Stimulated activated memory B cell treated with anti-CD40 and anti-IgM and Interleukin-4, amounts not matched to agents 10 μg/mL and 1 μg/mL and 100 μg/mL, for 72 hours (primary cell): ENCODE results near the gene IFIT3.
A peak's percentile ranks its signal among the peaks of the same experiment; 100 is the strongest.
"Not testable (repeated sequence)": the region's sequence is repeated elsewhere in the genome, so short reads cannot be mapped to it uniquely, and the experiment has no call there.

Experiments
- ATAC-seq: fragments of 150-1000 bp; cut with Tn5 transposase; 2 replicates; pipeline ENCODE4 v1.10.0; 2021
- H3K27ac Mint-ChIP-seq: one replicate; pipeline ENCODE4 v1.8.0; 2022; ENCODE audit warnings: mild to moderate bottlenecking, mixed read lengths
- H3K27me3 Mint-ChIP-seq: one replicate; pipeline ENCODE4 v1.8.0; 2022; ENCODE audit warnings: mixed read lengths
- H3K36me3 Mint-ChIP-seq: one replicate; pipeline ENCODE4 v1.8.0; 2022; ENCODE audit warnings: mixed read lengths
- H3K4me1 Mint-ChIP-seq: one replicate; pipeline ENCODE4 v1.8.0; 2022; ENCODE audit warnings: mixed read lengths
- H3K4me3 Mint-ChIP-seq: one replicate; pipeline ENCODE4 v1.8.0; 2022; ENCODE audit warnings: mild to moderate bottlenecking, moderate library complexity, mixed read lengths
- H3K9me3 Mint-ChIP-seq: one replicate; pipeline ENCODE4 v1.8.0; 2022; ENCODE audit warnings: mixed read lengths

IFIT3 gene

GRCh38 chr10:89327803-89328441, at the start of gene IFIT3:
Gene IFIT3 (plus strand): TSS chr10:89327997. CDS start chr10:89328074, 77 bp downstream.
- Mint-ChIP-seq H3K27ac (peak within 1 kb of the TSS; percentile 71), H3K9me3 (no peaks in the 10 kb centered on the region), H3K4me3 (peak within 1 kb of the TSS; percentile 78), H3K27me3 (no peaks in the 10 kb centered on the region), H3K4me1 (peaks cover 45% of the 10 kb centered on the region), H3K36me3 (no peaks in the 10 kb centered on the region)
- peak; percentile 57 for ATAC-seq

- Mint-ChIP-seq H3K4me1 (no peaks in the 10 kb centered on the region), H3K9me3 (no peaks in the 10 kb centered on the region), H3K36me3 (no peaks in the 10 kb centered on the region), H3K27me3 (no peaks in the 10 kb centered on the region), H3K4me3 (no peak overlapping the region), H3K27ac (no peak overlapping the region)
- no peak for ATAC-seq
Observed at GRCh38 chr10:89278034-89278535, 49.7 kb upstream of the IFIT3 start.

GRCh38 chr10:89278900-89279392, 48.9 kb upstream of the IFIT3 start:
- no peaks in the 10 kb centered on the region for H3K9me3 Mint-ChIP-seq
- no peak overlapping the region for H3K27ac Mint-ChIP-seq
- H3K27me3 Mint-ChIP-seq: no peaks in the 10 kb centered on the region
- H3K4me1 Mint-ChIP-seq: no peaks in the 10 kb centered on the region
- no peak for ATAC-seq
- no peaks in the 10 kb centered on the region for H3K36me3 Mint-ChIP-seq
- no peak overlapping the region for H3K4me3 Mint-ChIP-seq

DNA sequence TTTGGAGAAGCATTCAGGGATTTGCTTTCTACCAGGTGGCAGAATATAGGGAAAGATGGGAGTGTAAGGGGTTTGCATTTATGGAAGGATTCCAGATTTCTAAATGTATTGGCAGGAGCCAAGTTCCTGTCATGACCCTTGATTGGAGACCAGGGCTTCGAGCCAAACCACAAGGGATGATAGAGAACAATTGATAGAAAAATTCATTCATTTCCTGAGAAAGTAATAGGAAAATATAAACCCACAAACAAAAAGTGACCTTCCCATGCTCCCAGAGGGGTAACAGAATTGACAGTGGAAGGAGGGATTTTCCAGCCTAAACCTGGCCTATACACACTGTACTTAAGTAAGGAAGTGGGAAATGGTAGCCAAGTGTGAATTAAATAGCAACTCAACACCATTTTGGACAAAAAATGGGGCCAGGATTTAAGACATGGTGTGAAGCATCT, 48.4 kb upstream of the IFIT3 start:
- Mint-ChIP-seq H3K4me1 (no peaks in the 10 kb centered on the region), H3K9me3 (no peaks in the 10 kb centered on the region), H3K27me3 (no peaks in the 10 kb centered on the region), H3K4me3 (no peak overlapping the region), H3K36me3 (no peaks in the 10 kb centered on the region), H3K27ac (no peak overlapping the region)
- ATAC-seq: no peak

GRCh38 chr10:89280508-89280907, 47.3 kb upstream of the IFIT3 start:
- H3K36me3 Mint-ChIP-seq: no peaks in the 10 kb centered on the region
- H3K4me3 Mint-ChIP-seq: no peak overlapping the region
- H3K27me3 Mint-ChIP-seq: no peaks in the 10 kb centered on the region
- no peaks in the 10 kb centered on the region for H3K4me1 Mint-ChIP-seq
- no peaks in the 10 kb centered on the region for H3K9me3 Mint-ChIP-seq
- ATAC-seq: no peak
- no peak overlapping the region for H3K27ac Mint-ChIP-seq

GRCh38 chr10:89281606-89282395, 46.0 kb upstream of the IFIT3 start:
- Mint-ChIP-seq H3K36me3 (no peaks in the 10 kb centered on the region), H3K4me1 (no peaks in the 10 kb centered on the region), H3K9me3 (no peaks in the 10 kb centered on the region), H3K4me3 (no peak overlapping the region), H3K27ac (no peak overlapping the region), H3K27me3 (no peaks in the 10 kb centered on the region)
- ATAC-seq: no peak

DNA sequence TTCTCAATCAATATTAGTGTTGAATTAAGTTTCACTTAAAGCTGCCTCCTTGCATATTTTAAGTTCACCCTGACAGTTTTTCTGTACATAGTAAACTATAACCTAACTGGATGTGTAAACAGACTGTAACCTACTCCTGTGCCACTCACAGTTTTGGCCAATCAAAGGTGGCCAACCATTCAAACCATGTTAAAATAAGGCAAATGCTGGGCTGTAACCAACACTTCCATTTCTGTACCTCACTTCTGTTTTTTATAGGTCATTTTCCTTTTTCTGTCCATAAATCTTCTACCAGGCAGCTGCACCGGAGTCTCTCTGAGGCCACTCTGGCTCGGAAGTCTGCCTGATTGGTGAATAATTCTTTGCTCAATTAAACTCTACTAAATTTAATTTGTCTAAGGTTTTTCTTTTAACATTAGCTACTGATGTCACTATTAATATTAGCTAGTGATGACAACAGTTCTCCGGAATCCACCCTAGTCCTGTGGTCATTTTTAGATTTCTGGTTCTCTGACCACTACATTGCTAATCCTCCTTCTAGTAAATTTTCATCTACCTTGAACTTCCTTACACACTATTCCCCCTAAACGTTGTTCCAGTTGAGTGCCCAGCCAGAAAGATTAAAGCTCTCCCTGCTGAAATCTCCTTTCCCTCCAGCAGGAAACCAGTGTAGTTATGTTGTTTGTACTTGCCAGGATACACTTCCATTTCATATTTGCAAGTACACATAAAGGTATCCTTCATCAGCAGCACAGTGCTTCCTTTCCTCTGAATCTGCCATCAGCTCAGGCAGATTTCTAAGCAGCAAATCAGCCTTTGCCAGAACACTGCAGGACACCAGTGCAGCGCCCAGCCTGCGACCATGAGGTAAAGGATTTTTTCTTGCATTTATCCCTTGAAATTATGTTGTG, 44.5 kb upstream of the IFIT3 start:
- Mint-ChIP-seq H3K4me3 (no peak overlapping the region), H3K27ac (no peak overlapping the region), H3K36me3 (no peaks in the 10 kb centered on the region), H3K4me1 (no peaks in the 10 kb centered on the region), H3K9me3 (no peaks in the 10 kb centered on the region), H3K27me3 (no peaks in the 10 kb centered on the region)
- no peak for ATAC-seq

- no peak overlapping the region for H3K27ac Mint-ChIP-seq
- H3K27me3 Mint-ChIP-seq: no peaks in the 10 kb centered on the region
- H3K36me3 Mint-ChIP-seq: no peaks in the 10 kb centered on the region
- ATAC-seq: no peak
- H3K4me3 Mint-ChIP-seq: no peak overlapping the region
- no peaks in the 10 kb centered on the region for H3K9me3 Mint-ChIP-seq
- no peaks in the 10 kb centered on the region for H3K4me1 Mint-ChIP-seq
Observed at GRCh38 chr10:89283936-89284475, 43.8 kb upstream of the IFIT3 start.

DNA sequence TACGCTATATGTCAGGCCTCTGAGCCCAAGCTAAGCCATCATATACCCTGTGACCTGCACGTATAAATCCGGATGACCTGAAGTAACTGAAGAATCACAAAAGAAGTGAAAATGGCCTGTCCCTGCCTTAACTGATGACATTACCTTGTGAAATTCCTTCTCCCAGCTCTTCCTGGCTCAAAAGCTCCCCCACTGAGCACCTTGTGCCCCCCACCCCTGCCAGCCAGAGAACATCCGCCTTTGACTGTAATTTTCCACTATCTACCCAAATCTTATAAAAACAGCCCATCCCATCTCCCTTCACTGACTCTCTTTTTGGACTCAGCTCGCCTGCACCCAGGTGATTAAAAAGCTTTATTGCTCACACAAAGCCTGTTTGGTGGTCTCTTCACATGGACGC, 43.1 kb upstream of the IFIT3 start:
- not testable (repeated sequence) for H3K4me3 Mint-ChIP-seq, H3K27ac Mint-ChIP-seq, H3K9me3 Mint-ChIP-seq, H3K27me3 Mint-ChIP-seq, ATAC-seq, H3K36me3 Mint-ChIP-seq, H3K4me1 Mint-ChIP-seq

GRCh38 chr10:89285303-89285702, 42.5 kb upstream of the IFIT3 start:
- H3K36me3 Mint-ChIP-seq, H3K9me3 Mint-ChIP-seq, ATAC-seq, H3K27ac Mint-ChIP-seq, H3K27me3 Mint-ChIP-seq, H3K4me3 Mint-ChIP-seq, H3K4me1 Mint-ChIP-seq: not testable (repeated sequence)

GRCh38 chr10:89294721-89295239, 33.0 kb upstream of the IFIT3 start:
- Mint-ChIP-seq H3K4me1 (peaks cover 21% of the 10 kb centered on the region), H3K9me3 (peaks cover 2% of the 10 kb centered on the region), H3K27me3 (no peaks in the 10 kb centered on the region), H3K36me3 (no peaks in the 10 kb centered on the region), H3K27ac (peak overlapping the region; percentile 23), H3K4me3 (no peak overlapping the region)
- ATAC-seq: no peak

GRCh38 chr10:89295597-89295996, 32.2 kb upstream of the IFIT3 start:
- H3K27me3 Mint-ChIP-seq: no peaks in the 10 kb centered on the region
- H3K27ac Mint-ChIP-seq: peak overlapping the region; percentile 83
- H3K4me3 Mint-ChIP-seq: no peak overlapping the region
- peaks cover 2% of the 10 kb centered on the region for H3K9me3 Mint-ChIP-seq
- ATAC-seq: no peak
- H3K4me1 Mint-ChIP-seq: peaks cover 21% of the 10 kb centered on the region
- no peaks in the 10 kb centered on the region for H3K36me3 Mint-ChIP-seq

DNA sequence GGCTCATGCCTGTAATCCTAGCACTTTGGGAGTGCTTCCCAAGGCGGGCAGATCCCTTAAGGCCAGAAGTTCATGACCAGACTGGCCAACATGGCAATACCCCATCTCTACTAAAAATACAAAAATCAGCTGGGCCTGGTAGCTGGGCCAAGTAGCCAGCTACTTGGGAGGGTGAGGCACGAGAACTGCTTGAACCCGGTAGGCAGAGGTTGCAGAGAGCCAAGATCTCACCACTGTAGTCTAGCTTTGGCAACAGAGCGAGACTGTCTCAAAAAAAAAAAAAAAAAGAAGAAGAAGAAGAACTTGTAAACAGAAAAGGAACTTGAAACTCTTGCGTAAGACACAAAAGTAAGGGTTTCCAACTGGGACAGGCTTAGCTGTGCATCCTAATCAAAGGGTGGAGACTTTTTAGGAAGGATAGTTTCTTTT, 31.6 kb upstream of the IFIT3 start:
- Mint-ChIP-seq H3K4me3 (peak overlapping the region; percentile 32), H3K27me3 (no peaks in the 10 kb centered on the region), H3K36me3 (no peaks in the 10 kb centered on the region), H3K27ac (peak overlapping the region; percentile 83), H3K9me3 (peaks cover 2% of the 10 kb centered on the region), H3K4me1 (peaks cover 25% of the 10 kb centered on the region)
- ATAC-seq: peak; percentile 76

DNA sequence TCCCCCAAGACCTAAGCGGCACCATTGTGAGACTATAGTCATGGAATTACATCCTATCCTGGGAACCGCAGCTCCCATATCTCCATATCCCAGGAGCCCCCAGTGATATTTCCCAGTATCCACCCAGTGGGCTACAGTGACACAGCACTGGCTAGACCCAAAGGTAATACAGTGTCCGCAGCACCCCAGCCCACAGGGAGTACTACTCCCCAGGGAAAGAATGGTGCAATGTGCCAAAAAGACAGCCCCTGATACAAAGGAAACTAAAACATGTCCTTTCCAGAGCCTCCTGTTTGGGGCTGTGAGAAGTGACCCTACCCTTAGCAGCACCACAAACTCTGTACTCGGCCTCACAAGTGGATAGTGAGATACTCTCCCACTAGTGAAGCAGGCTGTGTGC, 30.4 kb upstream of the IFIT3 start:
- peak overlapping the region; percentile 83 for H3K27ac Mint-ChIP-seq
- H3K9me3 Mint-ChIP-seq: peaks cover 2% of the 10 kb centered on the region
- no peaks in the 10 kb centered on the region for H3K27me3 Mint-ChIP-seq
- no peak overlapping the region for H3K4me3 Mint-ChIP-seq
- no peak for ATAC-seq
- no peaks in the 10 kb centered on the region for H3K36me3 Mint-ChIP-seq
- H3K4me1 Mint-ChIP-seq: peaks cover 32% of the 10 kb centered on the region
